ENCODE measurements around the gene ARRB1. TPM values are rescaled to one million over a fixed set of nuclear protein-coding genes. Genes with fewer than 3 reads are reported as not detected.

The ARRB1 gene
- total and polyA plus RNA-seq, 12 donors = 4.9 to 54.2 (median 31.0) TPM

DNA sequence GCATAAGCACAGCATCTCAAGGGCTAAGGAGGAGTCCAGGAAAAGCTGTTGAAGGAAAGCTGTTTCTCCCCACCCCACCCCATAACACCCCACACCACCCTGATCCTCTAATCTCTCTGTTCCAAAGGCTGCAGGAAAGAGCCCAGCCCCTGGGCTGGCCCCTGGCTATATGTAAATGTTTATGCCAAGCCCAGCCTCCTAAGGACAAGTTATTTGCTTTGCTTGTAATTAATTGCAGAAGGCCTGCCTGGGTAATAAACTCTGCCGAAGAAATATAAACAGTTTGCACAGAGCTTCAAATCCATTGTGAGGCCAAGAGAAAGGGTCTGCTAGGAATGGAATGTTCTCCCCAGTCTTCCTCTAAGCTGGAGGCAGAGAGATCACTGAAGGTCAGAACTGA is 21.2 kb downstream of the ARRB1 start:
- no peak for DNase-seq
- 63 to 94% (median 75%) methylated on average over 1 of the region's 1 CpG for WGBS, 4 donors
- intact Hi-C loops (cut with DNase I) = no loop called here
- H3K27ac ChIP-seq = no peak overlapping the region
- peaks cover 0 to 32% of the 10 kb centered on the region in 2 donors for H3K4me1 ChIP-seq (replicated peaks in 1 of 2)
- H3K4me3 ChIP-seq = no peak overlapping the region
- H3K9me3 ChIP-seq (replicated peaks in 1 of 3) = no peaks in the 10 kb centered on the region
- no peak for TF ChIP-seq POLR2A (IDR thresholded peaks at IDR 0.05)
- TF ChIP-seq, protein P1, sequence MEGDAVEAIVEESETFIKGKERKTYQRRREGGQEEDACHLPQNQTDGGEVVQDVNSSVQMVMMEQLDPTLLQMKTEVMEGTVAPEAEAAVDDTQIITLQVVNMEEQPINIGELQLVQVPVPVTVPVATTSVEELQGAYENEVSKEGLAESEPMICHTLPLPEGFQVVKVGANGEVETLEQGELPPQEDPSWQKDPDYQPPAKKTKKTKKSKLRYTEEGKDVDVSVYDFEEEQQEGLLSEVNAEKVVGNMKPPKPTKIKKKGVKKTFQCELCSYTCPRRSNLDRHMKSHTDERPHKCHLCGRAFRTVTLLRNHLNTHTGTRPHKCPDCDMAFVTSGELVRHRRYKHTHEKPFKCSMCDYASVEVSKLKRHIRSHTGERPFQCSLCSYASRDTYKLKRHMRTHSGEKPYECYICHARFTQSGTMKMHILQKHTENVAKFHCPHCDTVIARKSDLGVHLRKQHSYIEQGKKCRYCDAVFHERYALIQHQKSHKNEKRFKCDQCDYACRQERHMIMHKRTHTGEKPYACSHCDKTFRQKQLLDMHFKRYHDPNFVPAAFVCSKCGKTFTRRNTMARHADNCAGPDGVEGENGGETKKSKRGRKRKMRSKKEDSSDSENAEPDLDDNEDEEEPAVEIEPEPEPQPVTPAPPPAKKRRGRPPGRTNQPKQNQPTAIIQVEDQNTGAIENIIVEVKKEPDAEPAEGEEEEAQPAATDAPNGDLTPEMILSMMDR (IDR thresholded peaks at IDR 0.05) = no peak
- no peaks in the 10 kb centered on the region for H3K36me3 ChIP-seq (replicated peaks in 1 of 2)
- no peaks in the 10 kb centered on the region for H3K27me3 ChIP-seq

DNA sequence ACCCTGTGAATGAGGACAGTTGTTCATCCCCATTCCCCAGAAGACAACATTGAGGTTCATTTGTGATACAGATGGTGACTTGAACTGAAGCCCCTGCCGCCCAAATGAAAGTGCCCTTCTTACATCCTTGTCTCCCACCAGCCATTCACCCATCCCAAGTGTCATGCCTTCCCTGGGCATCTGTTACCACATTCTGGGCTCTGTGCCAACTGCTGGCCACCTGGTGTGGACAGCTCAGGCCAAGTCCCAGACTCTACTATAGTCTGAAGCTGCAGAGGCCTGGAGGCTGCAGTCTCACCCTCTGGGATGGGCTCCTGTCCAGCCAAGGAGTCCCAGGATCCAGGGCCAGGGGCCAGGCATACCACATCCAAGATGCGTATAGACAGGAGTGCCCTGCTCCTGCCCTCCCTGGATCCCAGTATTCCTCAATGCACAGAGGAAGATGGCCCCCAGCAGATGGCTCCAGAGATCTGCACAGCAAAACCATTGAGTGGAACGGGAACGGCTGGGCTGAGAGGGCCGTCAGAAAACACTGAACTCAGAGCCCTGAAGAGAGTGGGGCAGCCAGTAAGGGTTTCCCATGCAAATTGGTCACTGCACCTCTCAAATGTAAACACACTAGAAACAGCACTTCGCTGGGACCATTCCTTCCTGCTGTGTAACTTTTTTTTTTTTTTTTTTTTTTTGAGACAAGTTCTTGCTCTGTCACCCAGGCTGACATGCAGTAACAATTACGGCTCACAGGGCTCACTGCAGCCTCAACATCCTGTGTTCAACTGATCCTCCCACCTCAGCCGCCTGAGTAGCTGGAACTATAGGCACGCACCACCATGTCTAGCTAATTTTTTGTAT is 22.8 kb downstream of the ARRB1 start:
- peak; percentile 39 to 81 (median 58) for DNase-seq
- intact Hi-C loops (cut with DNase I) = loop anchor here (2.0 to 10.0 kb wide), 2 partner anchors 56 kb away; no protein-coding TSS in a partner anchor

DNA sequence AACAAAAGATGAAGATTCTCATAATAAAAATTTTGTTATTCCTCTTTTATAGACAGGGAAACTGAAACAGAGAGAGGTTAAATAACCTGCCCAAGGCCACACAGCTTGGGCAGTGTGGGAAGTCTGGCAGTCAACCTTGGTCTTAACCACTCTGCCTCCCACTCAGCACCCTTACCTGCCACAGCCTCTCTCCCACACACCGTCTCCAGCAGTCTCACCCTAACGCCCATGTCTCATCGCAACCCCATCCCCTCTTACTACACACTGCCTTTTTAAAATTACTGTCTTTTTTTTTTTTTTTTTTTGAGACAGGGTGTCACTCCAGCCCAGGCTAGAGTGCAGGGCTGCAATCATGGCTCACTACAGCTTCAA is 25.0 kb downstream of the ARRB1 start:
- H3K4me3 ChIP-seq = no peak overlapping the region
- H3K27me3 ChIP-seq = no peaks in the 10 kb centered on the region
- H3K9me3 ChIP-seq (replicated peaks in 1 of 3) = no peaks in the 10 kb centered on the region
- no peak for TF ChIP-seq POLR2A (IDR thresholded peaks at IDR 0.05)
- TF ChIP-seq, protein P1 (IDR thresholded peaks at IDR 0.05) = no peak
- intact Hi-C loops (cut with DNase I) = loop anchor here in 1 of 2 donors (10.0 kb wide), 1 partner anchor 58 kb away; no protein-coding TSS in a partner anchor
- no peak for DNase-seq
- H3K27ac ChIP-seq = peak overlapping the region in 1 of 5 donors; percentile 64
- no peaks in the 10 kb centered on the region for H3K36me3 ChIP-seq (replicated peaks in 1 of 2)
- 66 to 74% (median 73%) methylated on average over 3 of the region's 3 CpGs for WGBS, 4 donors
- peaks cover 0 to 14% of the 10 kb centered on the region in 2 donors for H3K4me1 ChIP-seq (replicated peaks in 1 of 2)

More for the DNA sequence above, 22.8 kb downstream of the ARRB1 start:
- WGBS, 4 donors = 35 to 53% (median 43%) methylated on average over 7 to 9 of the region's 9 CpGs
- Histone ChIP-seq H3K9me3 (replicated peaks in 1 of 3) (no peaks in the 10 kb centered on the region), H3K4me1 (replicated peaks in 1 of 2) (peaks cover 0 to 16% of the 10 kb centered on the region in 2 donors), H3K27ac (peak overlapping the region in 1 of 5 donors; percentile 40), H3K4me3 (no peak overlapping the region), H3K27me3 (no peaks in the 10 kb centered on the region), H3K36me3 (replicated peaks in 1 of 2) (no peaks in the 10 kb centered on the region)
- TF ChIP-seq, protein P1 (IDR thresholded peaks at IDR 0.05) = peak in 5 of 6 experiments; percentile 42 to 64 (median 51)
- no peak for TF ChIP-seq POLR2A (IDR thresholded peaks at IDR 0.05)

DNA sequence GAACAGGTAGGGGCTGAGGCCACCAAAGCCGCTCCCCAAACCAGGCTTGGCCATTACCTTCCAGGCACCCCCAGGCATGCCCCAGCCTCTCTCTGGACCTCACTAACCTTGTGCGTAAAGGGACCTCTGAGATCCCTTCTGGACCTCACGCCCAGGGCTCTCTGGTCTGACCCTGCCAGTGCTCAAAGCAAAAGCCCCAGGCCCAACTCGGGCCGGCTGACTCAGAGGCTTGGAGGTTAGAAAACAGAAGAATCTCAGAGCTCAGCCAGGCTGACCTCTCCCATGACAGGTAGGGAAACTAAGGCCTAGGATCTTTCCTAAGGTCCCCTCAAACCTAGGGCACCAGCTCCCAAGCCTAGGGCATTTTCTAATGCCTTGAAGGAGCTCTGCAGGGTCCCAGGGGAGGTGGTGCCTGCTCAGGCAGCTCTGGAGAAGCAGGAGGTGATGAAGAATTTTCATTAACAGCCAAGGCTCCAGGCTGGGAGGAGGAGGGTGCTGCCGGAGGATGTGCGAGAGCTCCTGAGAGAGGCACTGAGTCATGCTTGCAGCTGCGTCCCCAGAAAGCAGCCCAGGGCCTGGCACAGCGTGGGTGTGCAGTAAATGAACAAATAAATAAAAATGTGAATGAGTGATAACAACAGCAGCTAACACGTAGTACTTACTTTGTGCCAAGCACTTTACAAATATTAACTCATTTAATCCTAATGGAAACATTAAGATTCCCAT is 25.6 kb downstream of the ARRB1 start:
- H3K9me3 ChIP-seq (replicated peaks in 1 of 3) = no peaks in the 10 kb centered on the region
- no peak for TF ChIP-seq POLR2A (IDR thresholded peaks at IDR 0.05)
- TF ChIP-seq, protein P1 (IDR thresholded peaks at IDR 0.05) = no peak
- H3K36me3 ChIP-seq (replicated peaks in 1 of 2) = no peaks in the 10 kb centered on the region
- WGBS, 4 donors = 20 to 51% (median 39%) methylated on average over 6 to 10 of the region's 10 CpGs
- peak in 6 of 7 donors; percentile 50 to 81 (median 69) for DNase-seq
- H3K27ac ChIP-seq = peak overlapping the region in 2 of 5 donors; percentile 49 to 64
- intact Hi-C loops (cut with DNase I) = loop anchor here in 1 of 2 donors (10.0 kb wide), 1 partner anchor 59 kb away; no protein-coding TSS in a partner anchor
- peaks cover 0 to 14% of the 10 kb centered on the region in 2 donors for H3K4me1 ChIP-seq (replicated peaks in 1 of 2)
- H3K4me3 ChIP-seq = no peak overlapping the region
- H3K27me3 ChIP-seq = no peaks in the 10 kb centered on the region
